GM12878 (cell line): ENCODE results near the gene CLBA1.

Experiments used
- ASH2L ChIP-seq: fragments of 300-600, 200-600 bp; sonication (generic); IDR thresholded peaks from 2 replicates; pipeline ENCODE4 v1.6.1; 2017; ENCODE audit warnings: low read depth, mild to moderate bottlenecking, borderline replicate concordance
- BMI1 ChIP-seq: fragments of 450-650 bp; IDR thresholded peaks from 2 replicates; pipeline ENCODE4 v1.6.1; 2016; ENCODE audit warnings: mild to moderate bottlenecking, moderate library complexity, borderline replicate concordance
- CHD1 ChIP-seq: IDR thresholded peaks from 2 replicates; pipeline ENCODE4 v1.6.1; 2012; ENCODE audit warnings: low read depth, low read length, improper control_type of control experiment
- CTCF ChIP-seq, 3 experiments: IDR thresholded peaks in 2 of 3; conservative IDR thresholded peaks in 1 of 3; 2 replicates each; pipeline ENCODE4 v1.5.1; 2011; ENCODE audit warnings: low read depth in 3 of 3, low read length in 3 of 3, mild to moderate bottlenecking in 3 of 3, control low read depth in 2 of 3, moderate library complexity in 2 of 3, inconsistent platforms in 1 of 3, mixed read lengths in 1 of 3; ENCODE audit not compliant: control insufficient read depth in 2 of 3, insufficient read depth in 1 of 3; ENCODE audit errors: extremely low read depth in 1 of 3
- E2F4 ChIP-seq: IDR thresholded peaks from 2 replicates; pipeline ENCODE4 v1.6.1; 2012; ENCODE audit warnings: low read depth, low read length, improper control_type of control experiment
- EGR1 ChIP-seq, 2 experiments: IDR thresholded peaks; 1 replicate in 1 of 2; 2 replicates in 1 of 2; pipeline ENCODE4 v1.6.1; 2011 to 2012; ENCODE audit warnings: low read depth in 2 of 2, low read length in 2 of 2, borderline replicate concordance in 1 of 2, mild to moderate bottlenecking in 1 of 2, moderate library complexity in 1 of 2
- EP300 ChIP-seq, 2 experiments: fragments of 150-350 bp in 1 of 2; IDR thresholded peaks; 2 replicates each; pipeline ENCODE4 v1.6.1; 2011 to 2012; ENCODE audit warnings: low read depth in 2 of 2, low read length in 2 of 2, borderline replicate concordance in 1 of 2, improper control_type of control experiment in 1 of 2, inconsistent platforms in 1 of 2; ENCODE audit not compliant: control insufficient read depth in 1 of 2
- MYC ChIP-seq: IDR thresholded peaks from 2 replicates; pipeline ENCODE4 v1.6.1; 2011; ENCODE audit warnings: mild to moderate bottlenecking, low read length, moderate library complexity, inconsistent platforms; ENCODE audit not compliant: insufficient read depth, insufficient replicate concordance, insufficient read length, severe bottlenecking
- POLR2A ChIP-seq: IDR thresholded peaks from 2 replicates; pipeline ENCODE4 v1.6.1; 2011; ENCODE audit warnings: low read depth, mild to moderate bottlenecking, low read length
- RCOR1 ChIP-seq: conservative IDR thresholded peaks from 2 replicates; pipeline ENCODE4 v1.6.1; 2012; ENCODE audit warnings: low read depth, low read length, improper control_type of control experiment
- REST ChIP-seq: IDR thresholded peaks from 2 replicates; pipeline ENCODE4 v1.6.1; 2012; ENCODE audit warnings: mild to moderate bottlenecking, low read depth, low read length
- SPI1 ChIP-seq: IDR thresholded peaks from 2 replicates; pipeline ENCODE4 v1.6.1; 2011; ENCODE audit warnings: low read depth, mild to moderate bottlenecking, low read length, moderate library complexity, borderline replicate concordance; ENCODE audit not compliant: insufficient read depth

- TF ChIP-seq CTCF (IDR thresholded peaks at IDR 0.05 in 2 of 3, conservative IDR thresholded peaks at IDR 0.05 in 1 of 3; ENCODE audit: control insufficient read depth in 2 of 3, extremely low read depth in 1 of 3, insufficient read depth in 1 of 3, low read depth in 3 of 3, low read length in 3 of 3): no peak
- no peak for TF ChIP-seq BMI1
- no peak for TF ChIP-seq E2F4
- no peak for TF ChIP-seq RCOR1
- TF ChIP-seq SPI1: peak; percentile 30; the same call in 1 of the 2 replicates
- TF ChIP-seq MYC: no peak
- TF ChIP-seq EP300 (IDR thresholded peaks at IDR 0.05; ENCODE audit: borderline replicate concordance in 1 of 2, control insufficient read depth in 1 of 2, low read depth in 2 of 2, low read length in 2 of 2): no peak
- no peak for TF ChIP-seq REST
- TF ChIP-seq CHD1: no peak
- no peak for TF ChIP-seq ASH2L
- no peak for TF ChIP-seq POLR2A
- TF ChIP-seq EGR1 (IDR thresholded peaks at IDR 0.05; ENCODE audit: borderline replicate concordance in 1 of 2, low read depth in 2 of 2, low read length in 2 of 2): no peak
Measured at GRCh38 chr14:105043641-105044040, 58.1 kb downstream of the CLBA1 start.
